ENCODE results near the gene TDRD1.

The TDRD1 gene

DNA sequence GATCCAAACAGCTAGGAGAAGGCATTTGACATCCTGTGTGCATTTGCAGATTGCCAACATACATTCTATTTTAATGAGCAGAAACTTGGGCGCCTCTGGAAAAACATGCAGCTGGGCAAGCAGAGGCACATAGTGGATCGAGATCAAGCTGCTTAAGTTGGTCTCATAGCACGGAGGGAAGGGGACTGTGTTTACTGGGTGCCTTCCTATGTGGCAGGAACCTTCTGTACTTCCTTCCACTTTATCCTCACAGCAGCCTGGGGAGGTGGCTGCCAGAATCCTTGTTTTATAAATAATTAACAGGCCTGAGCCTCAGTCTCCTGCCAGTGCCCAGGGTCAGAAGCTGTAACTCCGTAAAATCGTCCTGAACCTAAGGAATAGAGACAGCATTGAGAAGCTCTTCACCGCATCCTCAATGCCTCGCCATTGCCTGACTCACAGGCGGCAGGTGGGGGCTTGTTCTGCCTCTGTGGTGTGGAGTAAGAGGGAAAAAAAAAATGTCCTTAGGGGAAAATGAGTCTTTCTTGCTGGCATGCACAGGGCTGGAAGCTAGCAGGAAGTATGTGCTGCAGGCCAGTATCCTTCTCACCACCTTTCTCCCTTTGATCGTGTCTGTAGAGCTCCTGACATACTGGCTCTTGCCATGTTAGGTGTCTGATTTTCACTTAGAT, 66.1 kb downstream of the TDRD1 start:
- H3K36me3 ChIP-seq (ENCODE audit: control insufficient read depth, low read length) = no peaks in the 10 kb centered on the region
- H3K9me3 ChIP-seq (ENCODE audit: control insufficient read depth, insufficient read depth, low read length) = no peaks in the 10 kb centered on the region
- H3K9me2 ChIP-seq (replicated peaks; ENCODE audit: control insufficient read depth, low read length) = no peaks in the 10 kb centered on the region
- H3K4me3 ChIP-seq (ENCODE audit: low read length) = no peak overlapping the region
- H3K4me1 ChIP-seq (ENCODE audit: control insufficient read depth, low read length) = no peaks in the 10 kb centered on the region
- H3K27ac ChIP-seq (ENCODE audit: low read depth, low read length) = no peak overlapping the region
- H3K4me2 ChIP-seq (ENCODE audit: low read length) = no peak overlapping the region
- no peaks in the 10 kb centered on the region for H3K79me2 ChIP-seq (ENCODE audit: control insufficient read depth, low read length)
- H4K20me1 ChIP-seq (ENCODE audit: control insufficient read depth, insufficient read depth, low read depth, low read length) = no peaks in the 10 kb centered on the region
- TF ChIP-seq EZH2phosphoT487 (IDR thresholded peaks at IDR 0.05; ENCODE audit: borderline replicate concordance, low read length) = no peak
- TF ChIP-seq, protein P1, sequence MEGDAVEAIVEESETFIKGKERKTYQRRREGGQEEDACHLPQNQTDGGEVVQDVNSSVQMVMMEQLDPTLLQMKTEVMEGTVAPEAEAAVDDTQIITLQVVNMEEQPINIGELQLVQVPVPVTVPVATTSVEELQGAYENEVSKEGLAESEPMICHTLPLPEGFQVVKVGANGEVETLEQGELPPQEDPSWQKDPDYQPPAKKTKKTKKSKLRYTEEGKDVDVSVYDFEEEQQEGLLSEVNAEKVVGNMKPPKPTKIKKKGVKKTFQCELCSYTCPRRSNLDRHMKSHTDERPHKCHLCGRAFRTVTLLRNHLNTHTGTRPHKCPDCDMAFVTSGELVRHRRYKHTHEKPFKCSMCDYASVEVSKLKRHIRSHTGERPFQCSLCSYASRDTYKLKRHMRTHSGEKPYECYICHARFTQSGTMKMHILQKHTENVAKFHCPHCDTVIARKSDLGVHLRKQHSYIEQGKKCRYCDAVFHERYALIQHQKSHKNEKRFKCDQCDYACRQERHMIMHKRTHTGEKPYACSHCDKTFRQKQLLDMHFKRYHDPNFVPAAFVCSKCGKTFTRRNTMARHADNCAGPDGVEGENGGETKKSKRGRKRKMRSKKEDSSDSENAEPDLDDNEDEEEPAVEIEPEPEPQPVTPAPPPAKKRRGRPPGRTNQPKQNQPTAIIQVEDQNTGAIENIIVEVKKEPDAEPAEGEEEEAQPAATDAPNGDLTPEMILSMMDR (IDR thresholded peaks at IDR 0.05; ENCODE audit: low read depth, low read length, poor library complexity, severe bottlenecking) = no peak
- no peaks in the 10 kb centered on the region for H3F3A ChIP-seq (ENCODE audit: control insufficient read depth, insufficient read depth)
- H3K27me3 ChIP-seq (ENCODE audit: control insufficient read depth, low read length) = peaks cover 14% of the 10 kb centered on the region

DNA sequence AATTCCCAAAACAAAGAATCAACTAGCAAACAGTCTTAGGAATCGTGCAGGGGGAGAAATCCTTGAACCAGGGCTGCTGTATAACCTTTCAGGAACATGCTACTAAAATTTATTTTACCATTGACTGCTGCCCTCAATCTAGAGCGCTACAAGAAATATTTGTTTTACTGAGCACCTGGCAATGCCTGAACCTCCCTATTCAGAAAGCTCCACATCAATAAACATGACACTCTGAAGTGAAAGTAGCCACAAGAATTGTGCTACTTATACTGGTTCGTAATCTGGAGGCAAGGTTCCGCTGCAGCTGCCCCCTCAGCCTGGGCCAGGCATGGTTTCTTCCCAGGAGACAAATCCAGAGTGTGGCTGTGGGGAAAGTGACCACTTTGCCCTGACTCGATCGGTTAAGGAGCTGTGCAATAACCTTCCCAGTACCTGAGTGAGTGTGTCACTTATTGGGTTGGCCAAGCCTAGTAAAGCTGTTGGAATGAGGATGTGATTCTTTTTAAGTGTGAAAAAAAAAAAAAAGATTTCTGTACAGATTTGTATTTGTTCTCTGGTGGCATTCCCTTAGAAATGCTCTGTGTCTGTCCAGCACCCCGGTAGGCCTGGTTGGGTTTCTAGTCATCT, 67.6 kb downstream of the TDRD1 start:
- TF ChIP-seq EZH2phosphoT487 (IDR thresholded peaks at IDR 0.05; ENCODE audit: borderline replicate concordance, low read length) = no peak
- TF ChIP-seq, protein P1 (IDR thresholded peaks at IDR 0.05; ENCODE audit: low read depth, low read length, poor library complexity, severe bottlenecking) = no peak
- no peaks in the 10 kb centered on the region for H3K79me2 ChIP-seq (ENCODE audit: control insufficient read depth, low read length)
- H3F3A ChIP-seq (ENCODE audit: control insufficient read depth, insufficient read depth) = no peaks in the 10 kb centered on the region
- H3K4me2 ChIP-seq (ENCODE audit: low read length) = no peak overlapping the region
- no peak overlapping the region for H3K27ac ChIP-seq (ENCODE audit: low read depth, low read length)
- H3K9me2 ChIP-seq (replicated peaks; ENCODE audit: control insufficient read depth, low read length) = no peaks in the 10 kb centered on the region
- H3K4me1 ChIP-seq (ENCODE audit: control insufficient read depth, low read length) = no peaks in the 10 kb centered on the region
- no peak overlapping the region for H3K4me3 ChIP-seq (ENCODE audit: low read length)
- H4K20me1 ChIP-seq (ENCODE audit: control insufficient read depth, insufficient read depth, low read depth, low read length) = no peaks in the 10 kb centered on the region
- H3K27me3 ChIP-seq (ENCODE audit: control insufficient read depth, low read length) = 0 out of 2 replicates have a peak, but pooled peaks cover 3% of the 10 kb centered on the region
- no peaks in the 10 kb centered on the region for H3K9me3 ChIP-seq (ENCODE audit: control insufficient read depth, insufficient read depth, low read length)
- H3K36me3 ChIP-seq (ENCODE audit: control insufficient read depth, low read length) = no peaks in the 10 kb centered on the region

DNA sequence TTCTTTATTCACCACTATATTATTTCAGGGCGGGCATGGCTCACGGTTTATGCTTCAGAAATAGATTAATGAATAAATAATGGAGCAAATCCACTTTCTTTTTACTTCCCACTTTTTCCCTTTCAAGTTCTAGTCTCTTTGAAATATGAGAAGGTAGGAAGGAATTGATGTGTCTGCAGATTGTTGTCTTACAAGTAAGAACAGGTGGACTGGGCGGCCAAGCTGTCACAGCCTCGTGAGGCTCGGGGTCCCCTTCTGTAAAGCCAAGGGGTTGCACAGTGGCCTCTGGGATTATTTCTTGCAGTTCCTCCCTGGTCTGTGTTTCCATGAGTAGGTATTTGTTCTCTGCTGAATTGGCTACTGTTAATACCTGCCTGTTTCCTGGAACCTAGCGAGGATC, 71.1 kb downstream of the TDRD1 start:
- no peaks in the 10 kb centered on the region for H3K9me2 ChIP-seq (replicated peaks; ENCODE audit: control insufficient read depth, low read length)
- no peaks in the 10 kb centered on the region for H3K79me2 ChIP-seq (ENCODE audit: control insufficient read depth, low read length)
- no peak overlapping the region for H3K4me2 ChIP-seq (ENCODE audit: low read length)
- no peaks in the 10 kb centered on the region for H3K27me3 ChIP-seq (ENCODE audit: control insufficient read depth, low read length)
- H3K9me3 ChIP-seq (ENCODE audit: control insufficient read depth, insufficient read depth, low read length) = no peaks in the 10 kb centered on the region
- H4K20me1 ChIP-seq (ENCODE audit: control insufficient read depth, insufficient read depth, low read depth, low read length) = no peaks in the 10 kb centered on the region
- no peaks in the 10 kb centered on the region for H3K4me1 ChIP-seq (ENCODE audit: control insufficient read depth, low read length)
- no peaks in the 10 kb centered on the region for H3K36me3 ChIP-seq (ENCODE audit: control insufficient read depth, low read length)
- no peak for TF ChIP-seq EZH2phosphoT487 (IDR thresholded peaks at IDR 0.05; ENCODE audit: borderline replicate concordance, low read length)
- TF ChIP-seq, protein P1 (IDR thresholded peaks at IDR 0.05; ENCODE audit: low read depth, low read length, poor library complexity, severe bottlenecking) = no peak
- no peak overlapping the region for H3K27ac ChIP-seq (ENCODE audit: low read depth, low read length)
- H3K4me3 ChIP-seq (ENCODE audit: low read length) = no peak overlapping the region
- H3F3A ChIP-seq (ENCODE audit: control insufficient read depth, insufficient read depth) = no peaks in the 10 kb centered on the region
